HepG2 (cell line): ENCODE data around the gene RASSF7. TPM values are rescaled to one million over a fixed set of nuclear protein-coding genes. Genes with fewer than 3 reads are reported as not detected.
A peak's percentile ranks its signal among the peaks of the same experiment; 100 is the strongest.

Source experiments
- EED ChIP-seq: sonication (generic); formaldehyde crosslinking; IDR thresholded peaks from 2 replicates; pipeline ENCODE4 v1.5.0; 2020; ENCODE audit warnings: mild to moderate bottlenecking, missing genetic modification reagents
- EP300 ChIP-seq, 3 experiments: sonication (generic) in 1 of 3; formaldehyde crosslinking in 1 of 3; IDR thresholded peaks; 2 replicates each; pipeline versions ENCODE4 v1.5.1 to v1.6.1; 2011 to 2020; ENCODE audit warnings: low read depth in 2 of 3, low read length in 2 of 3, borderline replicate concordance in 1 of 3, improper control_type of control experiment in 1 of 3, mild to moderate bottlenecking in 1 of 3, missing genetic modification reagents in 1 of 3, moderate library complexity in 1 of 3
- MNT ChIP-seq: fragments of 450-650 bp; IDR thresholded peaks from 2 replicates; pipeline ENCODE4 v1.6.1; 2016
- NFE2L1 ChIP-seq: sonication (generic); formaldehyde crosslinking; IDR thresholded peaks from 2 replicates; pipeline ENCODE4 v1.4.0; 2020; ENCODE audit warnings: missing genetic modification reagents, mild to moderate bottlenecking, borderline replicate concordance
- NR2F2 ChIP-seq: IDR thresholded peaks from 2 replicates; pipeline ENCODE4 v1.6.1; 2012; ENCODE audit warnings: low read depth, inconsistent platforms, borderline replicate concordance
- SIN3A ChIP-seq: IDR thresholded peaks from 2 replicates; pipeline ENCODE4 v1.6.1; 2011; ENCODE audit warnings: low read depth, mild to moderate bottlenecking, control low read depth, low read length, borderline replicate concordance
- ZC3H13 ChIP-seq: sonication (generic); formaldehyde crosslinking; IDR thresholded peaks from 2 replicates; pipeline ENCODE4 v1.8.1; 2023; ENCODE audit warnings: mild to moderate bottlenecking, missing genetic modification reagents, moderate library complexity
- ZEB1 ChIP-seq: IDR thresholded peaks from 2 replicates; pipeline ENCODE4 v1.6.1; 2012; ENCODE audit warnings: mild to moderate bottlenecking, low read depth, inconsistent platforms; ENCODE audit not compliant: insufficient replicate concordance
- ZFP91 ChIP-seq: sonication (generic); formaldehyde crosslinking; IDR thresholded peaks from 2 replicates; pipeline ENCODE4 v1.9.0; 2022; ENCODE audit warnings: missing genetic modification reagents, mild to moderate bottlenecking, borderline replicate concordance
- ZNF362 ChIP-seq: sonication (generic); formaldehyde crosslinking; IDR thresholded peaks from 2 replicates; pipeline ENCODE4 v1.4.0; 2020; ENCODE audit warnings: missing genetic modification reagents, mild to moderate bottlenecking, borderline replicate concordance
- ZNF691 ChIP-seq: sonication (generic); formaldehyde crosslinking; IDR thresholded peaks from 2 replicates; pipeline ENCODE4 v1.4.0; 2020; ENCODE audit warnings: missing genetic modification reagents, low read depth, mild to moderate bottlenecking, borderline replicate concordance
- ZNF768 ChIP-seq: sonication (generic); formaldehyde crosslinking; IDR thresholded peaks from 2 replicates; pipeline ENCODE4 v1.4.0; 2020; ENCODE audit warnings: missing genetic modification reagents
- ZNF788 ChIP-seq: sonication (generic); formaldehyde crosslinking; IDR thresholded peaks from 2 replicates; pipeline ENCODE4 v1.5.0; 2020; ENCODE audit warnings: mild to moderate bottlenecking, missing genetic modification reagents, borderline replicate concordance
- polyA plus RNA-seq, 8 experiments: library from polyadenylated mRNA; depleted of rRNA in 3 of 8; stranded (reverse) in 7 of 8; unstranded in 1 of 8; fragments of >200 nt; fragmentation: Illumina TruSeq in 4 of 8; extraction: Trizol in 4 of 8; gene quantifications; 2 replicates each; pipeline versions ENCODE4 v1.2.1 to v1.2.3, GENCODE V29; 2011 to 2016; ENCODE audit warnings: low read depth in 4 of 8, missing spikeins in 1 of 8, mixed read lengths in 1 of 8; ENCODE audit not compliant: insufficient read depth in 1 of 8
- total RNA-seq, 5 experiments: library from RNA; depleted of rRNA; stranded (reverse); fragments of >200 nt; fragmentation: Illumina TruSeq; extraction: Trizol; gene quantifications; 2 replicates each; pipeline ENCODE4 v1.2.3, GENCODE V29; 2016; ENCODE audit warnings: low read depth in 1 of 5
- TF ChIP-seq, protein P1 (sequence below): sonication (generic); formaldehyde crosslinking; IDR thresholded peaks from 2 replicates; pipeline ENCODE4 v1.4.0; 2020; ENCODE audit warnings: missing genetic modification reagents, borderline replicate concordance

Gene RASSF7
- total and polyA plus RNA-seq, 2 of the 13 experiments (the other 11 are each of a cell fraction or from before 2014, with no cell fraction given): 20.2 to 28.6 TPM

GRCh38 chr11:536841-537621 is 23.7 kb upstream of the RASSF7 start, which contains the start of gene LRRC56 (continued):
- TF ChIP-seq ZFP91 (no peak), ZNF768 (0 out of 2 replicates have a peak, but pooled peaks have one; percentile 6), ZNF691 (CRISPR knock-in tag) (0 out of 2 replicates have a peak, but pooled peaks have one; percentile 6), SIN3A (peak; percentile 63; the same call in 1 of the 2 replicates), ZC3H13 (CRISPR knock-in tag) (0 out of 2 replicates have a peak, but pooled peaks have one; percentile 29), ZNF788 (CRISPR knock-in tag) (no peak), MNT (peak; percentile 97), NFE2L1 (CRISPR knock-in tag) (no peak), EP300 (IDR thresholded peaks at IDR 0.05; ENCODE audit: low read depth in 2 of 2, low read length in 2 of 2) (no peak), EP300 (CRISPR knock-in tag; IDR thresholded peaks at IDR 0.05; ENCODE audit: borderline replicate concordance) (0 out of 2 replicates have a peak, but pooled peaks have one; percentile 16), EED (CRISPR knock-in tag) (no peak), NR2F2 (no peak), ZEB1 (no peak), ZNF362 (CRISPR knock-in tag) (no peak)
- TF ChIP-seq, protein P1, sequence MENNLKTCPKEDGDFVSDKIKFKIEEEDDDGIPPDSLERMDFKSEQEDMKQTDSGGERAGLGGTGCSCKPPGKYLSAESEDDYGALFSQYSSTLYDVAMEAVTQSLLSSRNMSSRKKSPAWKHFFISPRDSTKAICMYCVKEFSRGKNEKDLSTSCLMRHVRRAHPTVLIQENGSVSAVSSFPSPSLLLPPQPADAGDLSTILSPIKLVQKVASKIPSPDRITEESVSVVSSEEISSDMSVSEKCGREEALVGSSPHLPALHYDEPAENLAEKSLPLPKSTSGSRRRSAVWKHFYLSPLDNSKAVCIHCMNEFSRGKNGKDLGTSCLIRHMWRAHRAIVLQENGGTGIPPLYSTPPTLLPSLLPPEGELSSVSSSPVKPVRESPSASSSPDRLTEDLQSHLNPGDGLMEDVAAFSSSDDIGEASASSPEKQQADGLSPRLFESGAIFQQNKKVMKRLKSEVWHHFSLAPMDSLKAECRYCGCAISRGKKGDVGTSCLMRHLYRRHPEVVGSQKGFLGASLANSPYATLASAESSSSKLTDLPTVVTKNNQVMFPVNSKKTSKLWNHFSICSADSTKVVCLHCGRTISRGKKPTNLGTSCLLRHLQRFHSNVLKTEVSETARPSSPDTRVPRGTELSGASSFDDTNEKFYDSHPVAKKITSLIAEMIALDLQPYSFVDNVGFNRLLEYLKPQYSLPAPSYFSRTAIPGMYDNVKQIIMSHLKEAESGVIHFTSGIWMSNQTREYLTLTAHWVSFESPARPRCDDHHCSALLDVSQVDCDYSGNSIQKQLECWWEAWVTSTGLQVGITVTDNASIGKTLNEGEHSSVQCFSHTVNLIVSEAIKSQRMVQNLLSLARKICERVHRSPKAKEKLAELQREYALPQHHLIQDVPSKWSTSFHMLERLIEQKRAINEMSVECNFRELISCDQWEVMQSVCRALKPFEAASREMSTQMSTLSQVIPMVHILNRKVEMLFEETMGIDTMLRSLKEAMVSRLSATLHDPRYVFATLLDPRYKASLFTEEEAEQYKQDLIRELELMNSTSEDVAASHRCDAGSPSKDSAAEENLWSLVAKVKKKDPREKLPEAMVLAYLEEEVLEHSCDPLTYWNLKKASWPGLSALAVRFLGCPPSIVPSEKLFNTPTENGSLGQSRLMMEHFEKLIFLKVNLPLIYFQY (CRISPR knock-in tag): no peak
